ENCODE data around the gene NDUFA3.

Gene NDUFA3

GRCh38 chr19:54104998-54105715, 2.5 kb downstream of the NDUFA3 start:
- no peak for TF ChIP-seq CTCF (IDR thresholded peaks at IDR 0.05)

- TF ChIP-seq CTCF (IDR thresholded peaks at IDR 0.05) = no peak
Observed at GRCh38 chr19:54105796-54106195, 3.1 kb downstream of the NDUFA3 start.

- TF ChIP-seq CTCF (IDR thresholded peaks at IDR 0.05) = no peak
Observed at GRCh38 chr19:54106716-54107115, 4.1 kb downstream of the NDUFA3 start.

GRCh38 chr19:54107876-54108490, 5.3 kb downstream of the NDUFA3 start:
- no peak for TF ChIP-seq CTCF (IDR thresholded peaks at IDR 0.05)

GRCh38 chr19:54108496-54108895, 5.8 kb downstream of the NDUFA3 start:
- no peak for TF ChIP-seq CTCF (IDR thresholded peaks at IDR 0.05)

- TF ChIP-seq CTCF (IDR thresholded peaks at IDR 0.05) = no peak
Observed at GRCh38 chr19:54109651-54110050, 7.0 kb downstream of the NDUFA3 start.

- TF ChIP-seq CTCF (IDR thresholded peaks at IDR 0.05) = no peak
Observed at GRCh38 chr19:54114340-54115108, 11.9 kb downstream of the NDUFA3 start.
